IMR-90 (cell line): ENCODE results near the gene CAT.

Source experiments
- BHLHE40 ChIP-seq: fragments of 150-350 bp; IDR thresholded peaks from 2 replicates; pipeline ENCODE4 v1.6.1; 2016; ENCODE audit warnings: mild to moderate bottlenecking, low read depth, low read length
- CEBPB ChIP-seq: IDR thresholded peaks from 2 replicates; pipeline ENCODE4 v1.6.1; 2012; ENCODE audit warnings: low read depth, low read length, improper control_type of control experiment
- CHD1 ChIP-seq: IDR thresholded peaks from 2 replicates; pipeline ENCODE4 v1.6.1; 2012; ENCODE audit warnings: low read depth, low read length, improper control_type of control experiment
- FOS ChIP-seq: fragments of 150-350 bp; IDR thresholded peaks from 2 replicates; pipeline ENCODE4 v1.6.1; 2016; ENCODE audit warnings: low read depth, low read length
- MXI1 ChIP-seq: IDR thresholded peaks from 2 replicates; pipeline ENCODE4 v1.6.1; 2012; ENCODE audit warnings: low read depth, mild to moderate bottlenecking, low read length, moderate library complexity, borderline replicate concordance
- POLR2A ChIP-seq: IDR thresholded peaks from 2 replicates; pipeline ENCODE4 v1.6.1; 2012; ENCODE audit warnings: mild to moderate bottlenecking, low read depth, low read length
- RAD21 ChIP-seq: IDR thresholded peaks from 2 replicates; pipeline ENCODE4 v1.6.1; 2012; ENCODE audit warnings: low read length, improper control_type of control experiment
- RFX5 ChIP-seq: IDR thresholded peaks from 2 replicates; pipeline ENCODE4 v1.8.0; 2012; ENCODE audit warnings: low read depth, mild to moderate bottlenecking, low read length, moderate library complexity
- SMC3 ChIP-seq: fragments of 150-350 bp; IDR thresholded peaks from 2 replicates; pipeline ENCODE4 v1.6.1; 2016; ENCODE audit warnings: low read depth, mild to moderate bottlenecking, antibody characterized with exemption, low read length, moderate library complexity
- TF ChIP-seq, protein P1 (sequence below): conservative IDR thresholded peaks from 2 replicates; pipeline ENCODE4 v1.5.1; 2012; ENCODE audit warnings: mild to moderate bottlenecking, low read depth, low read length, improper control_type of control experiment
- TF ChIP-seq, protein P2 (sequence below): fragments of 150-350 bp; IDR thresholded peaks from 2 replicates; pipeline ENCODE4 v1.6.1; 2017; ENCODE audit warnings: mild to moderate bottlenecking, antibody characterized with exemption, low read length, low read depth

DNA sequence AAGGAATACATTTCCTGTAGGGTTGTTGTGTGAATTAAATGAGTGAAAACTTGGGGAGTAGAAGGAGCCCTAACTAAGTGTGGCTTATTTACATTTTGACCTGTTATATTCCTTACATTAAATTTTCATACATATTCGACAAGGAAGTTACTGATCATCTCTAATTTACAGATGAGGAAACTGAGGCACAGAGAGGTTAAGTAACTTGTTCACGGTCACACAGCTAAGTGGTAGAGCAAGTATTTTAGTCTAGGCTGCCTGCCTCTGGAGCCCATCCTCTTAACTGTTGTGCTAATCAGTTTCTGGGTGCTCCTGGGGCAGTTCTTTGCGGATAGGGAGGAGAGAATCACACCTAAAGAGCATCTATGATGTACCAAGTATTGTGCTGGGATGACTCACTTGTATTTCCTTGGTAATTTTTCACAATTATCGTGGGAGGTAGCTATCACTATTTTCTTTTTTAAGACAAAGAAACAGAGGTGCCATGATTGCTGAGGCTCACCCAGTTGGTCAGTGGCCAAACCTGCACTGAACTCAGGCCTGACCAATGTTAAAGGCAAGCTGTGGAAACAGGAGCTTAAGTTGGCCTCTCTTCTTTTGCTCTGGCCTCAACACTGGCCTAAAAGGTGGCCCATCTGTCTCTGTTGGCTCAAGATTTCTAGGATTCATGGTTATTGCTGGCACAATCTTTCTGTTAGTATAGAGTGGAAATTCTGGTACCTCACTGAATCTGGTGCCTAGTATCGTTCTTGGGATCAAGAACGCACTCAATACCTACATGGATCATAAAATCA is 77.7 kb downstream of the CAT start:
- TF ChIP-seq, protein P1, sequence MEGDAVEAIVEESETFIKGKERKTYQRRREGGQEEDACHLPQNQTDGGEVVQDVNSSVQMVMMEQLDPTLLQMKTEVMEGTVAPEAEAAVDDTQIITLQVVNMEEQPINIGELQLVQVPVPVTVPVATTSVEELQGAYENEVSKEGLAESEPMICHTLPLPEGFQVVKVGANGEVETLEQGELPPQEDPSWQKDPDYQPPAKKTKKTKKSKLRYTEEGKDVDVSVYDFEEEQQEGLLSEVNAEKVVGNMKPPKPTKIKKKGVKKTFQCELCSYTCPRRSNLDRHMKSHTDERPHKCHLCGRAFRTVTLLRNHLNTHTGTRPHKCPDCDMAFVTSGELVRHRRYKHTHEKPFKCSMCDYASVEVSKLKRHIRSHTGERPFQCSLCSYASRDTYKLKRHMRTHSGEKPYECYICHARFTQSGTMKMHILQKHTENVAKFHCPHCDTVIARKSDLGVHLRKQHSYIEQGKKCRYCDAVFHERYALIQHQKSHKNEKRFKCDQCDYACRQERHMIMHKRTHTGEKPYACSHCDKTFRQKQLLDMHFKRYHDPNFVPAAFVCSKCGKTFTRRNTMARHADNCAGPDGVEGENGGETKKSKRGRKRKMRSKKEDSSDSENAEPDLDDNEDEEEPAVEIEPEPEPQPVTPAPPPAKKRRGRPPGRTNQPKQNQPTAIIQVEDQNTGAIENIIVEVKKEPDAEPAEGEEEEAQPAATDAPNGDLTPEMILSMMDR = no peak
- TF ChIP-seq POLR2A (no peak), FOS (no peak), SMC3 (no peak), RAD21 (no peak), CHD1 (no peak), RFX5 (no peak), MXI1 (no peak), CEBPB (no peak), BHLHE40 (no peak)
- TF ChIP-seq, protein P2, sequence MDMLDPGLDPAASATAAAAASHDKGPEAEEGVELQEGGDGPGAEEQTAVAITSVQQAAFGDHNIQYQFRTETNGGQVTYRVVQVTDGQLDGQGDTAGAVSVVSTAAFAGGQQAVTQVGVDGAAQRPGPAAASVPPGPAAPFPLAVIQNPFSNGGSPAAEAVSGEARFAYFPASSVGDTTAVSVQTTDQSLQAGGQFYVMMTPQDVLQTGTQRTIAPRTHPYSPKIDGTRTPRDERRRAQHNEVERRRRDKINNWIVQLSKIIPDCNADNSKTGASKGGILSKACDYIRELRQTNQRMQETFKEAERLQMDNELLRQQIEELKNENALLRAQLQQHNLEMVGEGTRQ = no peak
